EH (cell line): Measurements from ENCODE around the gene SEMA3A.
A peak's percentile ranks its signal among the peaks of the same experiment; 100 is the strongest.
"Not testable (repeated sequence)": the region's sequence is repeated elsewhere in the genome, so short reads cannot be mapped to it uniquely, and the experiment has no call there.

ENCODE experiments used
- DNase-seq: peaks from one replicate; pipeline ENCODE4 v3.0.0-alpha.2; 2015; ENCODE audit warnings: low read depth

SEMA3A gene

DNA sequence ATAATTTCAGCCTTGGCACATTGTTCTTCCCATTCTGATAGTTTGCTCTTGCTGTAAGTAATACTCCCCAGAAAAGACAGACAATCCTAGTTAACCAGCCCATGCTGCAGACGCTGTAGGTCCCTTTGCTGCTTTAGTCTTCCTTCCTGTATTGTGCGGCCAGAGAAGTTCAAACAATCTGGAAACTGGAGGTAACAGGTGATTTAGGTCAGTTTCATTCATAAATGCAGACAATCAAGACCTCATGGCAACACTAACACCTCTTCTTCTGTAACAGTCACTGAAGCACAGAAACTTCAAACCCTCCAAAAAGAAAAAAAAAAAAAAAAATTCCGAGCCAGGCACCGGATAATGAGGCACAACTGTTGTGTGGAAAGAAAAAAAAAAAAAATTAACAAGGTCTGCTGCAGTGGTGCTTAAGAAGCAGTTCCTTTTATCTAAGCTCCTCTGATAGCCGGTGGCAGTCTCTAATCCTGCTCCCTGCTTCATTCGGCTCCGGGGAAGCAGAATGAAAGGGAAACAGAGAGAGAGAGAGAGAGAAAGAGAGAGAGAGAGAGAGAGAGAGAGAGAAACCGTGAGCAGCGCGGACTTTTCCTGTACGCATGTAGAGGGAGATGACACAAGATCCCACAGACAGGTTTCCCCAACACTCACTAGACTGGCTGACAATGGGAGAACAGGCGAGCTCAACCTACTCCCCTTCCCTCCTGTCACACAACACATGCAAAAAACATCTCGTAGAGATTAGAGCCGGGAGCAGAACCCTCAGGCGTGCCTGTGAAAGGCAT is at the start of gene SEMA3A:
SEMA3A (minus strand) TSS at position 306 of the 788 bp plus-strand sequence; CDS start at position 103, 203 bp downstream.
- peak; percentile 82 for DNase-seq

GRCh38 chr7:84243037-84243436 is 48.4 kb upstream of the SEMA3A start:
- DNase-seq, result not testable (repeated sequence)

DNA sequence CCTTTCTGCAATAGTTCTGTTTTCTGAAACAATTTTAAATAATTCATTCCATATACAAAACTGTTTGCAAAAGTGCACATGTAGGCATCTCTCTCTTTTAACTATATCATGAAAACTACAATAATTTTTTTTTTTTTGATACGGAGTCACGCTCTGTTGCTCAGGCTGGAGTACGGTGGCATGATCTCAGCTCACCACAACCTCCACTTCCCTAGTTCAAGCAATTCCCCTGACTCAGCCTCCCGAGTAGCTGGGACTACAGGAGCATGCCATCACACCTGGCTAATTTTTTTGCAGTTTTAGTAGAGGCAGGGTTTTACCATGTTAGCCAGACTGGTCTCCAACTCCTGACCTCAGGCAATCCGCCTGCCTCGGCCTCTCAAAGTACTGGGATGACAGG is 44.0 kb upstream of the SEMA3A start:
- no peak for DNase-seq

- peak; percentile 97 for DNase-seq
These were observed 43.1 kb upstream of the SEMA3A start for GRCh38 chr7:84237533-84238173.

- peak; percentile 68 for DNase-seq
These were observed 41.8 kb upstream of the SEMA3A start for GRCh38 chr7:84236398-84236797.

GRCh38 chr7:84232646-84233045 is 38.1 kb upstream of the SEMA3A start:
- peak; percentile 71 for DNase-seq

DNA sequence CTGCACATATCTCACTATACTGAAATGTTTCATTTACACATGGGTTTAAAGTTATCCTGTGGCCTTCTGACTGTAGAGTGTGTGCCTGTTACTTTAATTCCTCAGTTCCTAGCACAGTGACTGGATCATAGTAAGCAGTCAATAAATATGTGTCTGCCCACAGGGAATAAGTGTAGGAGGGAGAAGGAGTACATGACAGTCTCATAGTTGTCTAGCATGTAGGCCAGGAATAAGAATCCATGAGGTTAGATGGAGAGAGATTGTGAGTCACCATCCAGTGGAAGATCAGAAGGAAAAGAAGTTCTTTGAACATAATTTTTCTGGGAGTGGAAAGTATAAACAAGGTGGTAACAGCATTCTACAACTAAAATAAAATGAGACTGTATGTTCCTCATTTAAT is 36.6 kb upstream of the SEMA3A start:
- peak; percentile 75 for DNase-seq

- DNase-seq, result no peak
These were observed 35.9 kb upstream of the SEMA3A start for GRCh38 chr7:84230491-84230890.

DNA sequence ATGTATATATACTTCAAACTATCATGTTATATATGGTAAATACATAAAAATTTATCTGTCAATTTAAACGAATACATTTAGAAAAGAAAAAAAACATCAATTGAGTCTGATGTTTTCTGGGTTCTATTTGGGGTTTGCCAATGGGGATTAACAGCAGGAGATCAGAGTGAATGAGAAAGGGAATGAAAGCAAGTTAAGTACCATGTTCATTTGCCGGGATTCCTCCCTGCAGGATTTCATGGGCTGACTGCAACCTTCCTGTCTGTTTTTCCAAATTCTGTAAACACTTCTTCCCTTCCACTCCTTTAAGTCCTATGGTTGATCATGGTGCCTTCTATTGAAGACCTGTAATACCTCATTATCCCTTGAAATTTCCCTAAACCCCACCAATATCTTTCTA is 33.9 kb upstream of the SEMA3A start:
- no peak for DNase-seq

- DNase-seq, result no peak
These were observed 32.2 kb upstream of the SEMA3A start for GRCh38 chr7:84226759-84227158.

- DNase-seq, result no peak
These were observed 29.9 kb upstream of the SEMA3A start for GRCh38 chr7:84224505-84224904.

GRCh38 chr7:84219310-84219709 is 24.7 kb upstream of the SEMA3A start:
- no peak for DNase-seq

DNA sequence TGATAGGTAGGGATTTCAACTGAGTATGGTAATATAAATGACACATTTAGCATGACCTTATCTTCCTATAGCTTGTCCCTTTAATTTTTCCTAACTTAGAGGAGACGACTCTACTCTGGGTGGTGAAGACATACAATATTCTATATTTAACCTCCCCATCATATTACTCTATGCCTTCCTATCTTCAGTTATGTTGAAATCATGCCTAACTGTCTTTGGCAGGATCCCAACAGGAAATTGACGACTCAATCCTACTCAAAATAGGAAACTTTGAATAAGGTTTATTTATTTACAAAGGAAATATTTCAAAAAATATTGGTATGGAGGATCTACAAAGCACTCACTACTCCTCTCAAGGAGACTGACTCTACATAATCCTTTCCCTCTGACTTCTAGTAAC is 24.1 kb upstream of the SEMA3A start:
- peak; percentile 76 for DNase-seq

DNA sequence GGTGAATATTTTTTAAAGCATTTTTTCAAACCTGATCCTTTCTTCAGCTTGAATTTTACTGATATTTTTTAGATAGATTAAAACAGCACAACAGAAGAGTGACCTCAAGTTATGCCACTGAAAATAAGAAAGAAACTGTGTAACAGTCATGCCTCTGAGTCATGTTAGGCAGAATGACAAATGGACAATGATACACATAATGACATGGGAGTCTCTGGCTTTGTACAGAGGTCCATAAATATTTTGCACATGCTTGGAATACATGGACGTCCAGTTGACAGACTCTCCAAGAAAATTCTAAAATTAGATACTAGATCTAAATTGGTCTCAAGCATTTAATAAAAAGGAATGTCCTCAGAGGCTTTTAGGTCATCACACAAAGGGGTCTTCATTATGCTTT is 21.9 kb upstream of the SEMA3A start:
- DNase-seq, result peak; percentile 75

DNA sequence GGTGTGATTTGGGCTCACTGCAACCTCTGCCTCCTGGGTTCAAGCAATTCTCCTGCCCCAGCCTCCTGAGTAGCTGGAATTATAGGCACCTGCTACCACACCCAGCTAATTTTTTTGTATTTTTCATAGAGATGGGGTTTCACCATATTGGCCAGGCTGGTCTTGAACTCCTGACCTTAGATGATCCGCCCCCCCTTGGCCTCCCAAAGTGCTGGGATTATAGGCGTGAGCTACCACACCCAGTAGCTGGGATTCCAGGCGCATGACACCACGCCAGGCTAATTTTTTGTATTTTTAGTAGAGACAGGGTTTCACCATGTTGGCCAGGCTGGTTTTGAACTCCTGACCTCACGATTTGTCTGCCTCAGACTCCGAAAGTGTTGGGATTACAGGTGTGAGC is 20.2 kb upstream of the SEMA3A start:
- not testable (repeated sequence) for DNase-seq

DNA sequence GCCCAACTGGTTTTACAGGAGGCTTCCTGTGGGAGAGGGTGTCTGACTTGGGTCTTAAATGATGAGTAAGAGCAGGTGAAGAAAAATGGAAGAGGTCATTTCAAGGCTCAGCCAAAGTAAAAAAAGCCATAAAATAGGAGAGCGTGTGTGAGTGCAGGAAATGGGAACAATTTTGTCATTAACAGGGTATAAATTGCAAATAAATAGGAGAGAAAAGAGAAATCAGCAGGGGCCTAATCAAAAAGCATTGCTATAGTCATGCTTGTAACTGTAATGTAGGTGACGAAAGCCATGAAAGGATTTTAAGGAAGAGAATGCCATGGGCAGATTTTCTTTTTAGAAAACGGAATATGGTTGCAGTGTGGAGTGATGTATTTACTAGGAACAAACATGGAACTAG is 15.7 kb upstream of the SEMA3A start:
- DNase-seq, result no peak

DNA sequence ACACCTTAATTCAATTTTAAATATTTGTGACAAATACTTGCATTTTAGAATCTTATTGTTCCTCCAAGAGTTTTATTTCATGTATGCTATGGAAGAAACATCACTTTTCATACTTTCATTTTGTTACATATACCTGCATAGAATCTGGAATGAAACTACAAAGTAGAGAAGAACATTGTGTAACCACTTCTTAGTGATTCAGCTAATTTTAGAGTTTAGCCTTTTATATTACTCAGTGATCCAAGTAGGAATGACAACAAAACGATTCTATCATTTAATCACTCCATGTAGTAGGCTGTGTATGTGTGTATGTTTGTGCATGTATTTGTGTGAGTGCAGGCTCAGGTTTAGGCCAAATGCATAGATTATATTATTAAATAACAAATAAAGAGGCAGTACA is 14.4 kb upstream of the SEMA3A start:
- DNase-seq, result no peak

DNA sequence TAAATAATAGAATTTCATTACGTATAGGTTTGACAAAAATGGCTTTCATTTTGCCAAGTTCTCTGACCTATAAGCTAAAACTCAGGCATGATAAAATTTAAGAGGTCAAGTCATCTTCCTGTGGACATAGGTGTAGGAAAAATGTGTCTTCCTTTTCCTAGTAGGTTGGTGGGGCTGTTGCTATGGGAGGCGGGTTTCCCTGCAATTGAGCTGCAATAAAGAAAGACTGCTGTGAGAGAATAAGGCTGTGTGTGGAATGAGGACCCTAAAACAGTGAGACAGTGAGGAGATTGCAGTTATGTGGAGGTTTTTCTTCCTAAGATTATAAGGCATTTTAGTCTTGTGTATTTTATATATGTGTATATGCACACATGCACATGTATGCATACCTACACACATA is 13.0 kb upstream of the SEMA3A start:
- DNase-seq, result no peak

DNA sequence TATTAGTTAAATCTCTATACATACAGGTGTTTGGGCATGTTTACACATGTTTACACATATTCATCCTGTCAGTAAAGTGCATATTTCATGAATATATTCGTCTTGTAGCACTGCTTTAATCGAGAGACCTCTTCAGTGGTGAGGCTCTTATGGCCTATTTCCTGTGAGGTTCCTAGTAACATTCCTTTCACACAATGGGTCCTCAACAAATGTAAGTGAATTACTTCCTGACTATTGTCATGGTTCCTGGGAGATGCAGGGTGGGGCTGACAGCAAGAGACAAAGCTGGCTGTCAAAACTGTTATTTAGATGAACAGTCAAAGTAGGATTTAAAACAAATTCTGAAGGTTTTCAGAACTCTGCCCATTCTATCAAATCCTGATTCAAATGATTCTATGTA is 12.4 kb upstream of the SEMA3A start:
- no peak for DNase-seq

GRCh38 chr7:84204655-84205054 is 10.1 kb upstream of the SEMA3A start:
- DNase-seq, result peak; percentile 53

GRCh38 chr7:84202855-84203254 is 8.3 kb upstream of the SEMA3A start:
- no peak for DNase-seq

- peak; percentile 46 for DNase-seq
These were observed 6.3 kb upstream of the SEMA3A start for GRCh38 chr7:84200859-84201258.

GRCh38 chr7:84199216-84199615 is 4.6 kb upstream of the SEMA3A start:
- DNase-seq, result no peak

DNA sequence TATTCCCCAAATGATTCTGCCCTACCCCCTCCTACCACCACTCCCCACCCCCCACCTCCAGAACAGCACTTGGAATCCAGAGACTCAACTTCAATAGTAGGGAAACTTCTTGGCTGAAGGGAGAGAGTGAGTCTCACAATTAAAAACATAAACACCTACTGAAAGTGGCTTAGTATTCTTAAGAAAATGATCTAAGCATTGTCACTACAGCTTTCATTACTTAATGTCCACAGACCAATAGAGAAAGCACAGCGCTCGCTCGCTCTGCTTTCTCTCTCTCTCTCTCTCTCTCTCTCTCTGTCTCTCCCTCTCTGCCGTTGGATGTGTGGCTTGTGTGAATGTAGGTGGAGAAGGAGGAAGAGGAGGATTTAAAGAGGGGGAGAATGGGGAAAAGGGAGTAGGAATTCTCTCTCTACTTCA is 1.5 kb upstream of the SEMA3A start:
- peak; percentile 65 for DNase-seq
